Stimulated activated effector memory CD8-positive, alpha-beta T cell treated with anti-CD3 and anti-CD28 coated beads, Interleukin-12 subunit alpha, Interleukin-12 subunit beta, amount 100 ng/mL, for 72 hours (primary cell): ENCODE results near the gene RAB23.

ENCODE experiments used
- ATAC-seq: fragments of 150-1000 bp; cut with Tn5 transposase; 2 replicates; pipeline ENCODE4 v1.10.0; 2021
- DNase-seq, 2 donors: peaks; one replicate each; pipeline ENCODE4 v3.0.0; 2021 to 2022; ENCODE audit warnings: low spot score in 2 of 2
- H3K27ac Mint-ChIP-seq: one replicate; pipeline ENCODE4 v1.8.0; 2022; ENCODE audit warnings: mild to moderate bottlenecking, mixed read lengths
- H3K36me3 Mint-ChIP-seq: one replicate; pipeline ENCODE4 v1.8.0; 2022; ENCODE audit warnings: mild to moderate bottlenecking, mixed read lengths
- H3K4me1 Mint-ChIP-seq: one replicate; pipeline ENCODE4 v1.8.0; 2022; ENCODE audit warnings: mixed read lengths
- H3K4me3 Mint-ChIP-seq: one replicate; pipeline ENCODE4 v1.8.0; 2022; ENCODE audit warnings: mild to moderate bottlenecking, mixed read lengths
- H3K9me3 Mint-ChIP-seq: one replicate; pipeline ENCODE4 v1.8.0; 2022; ENCODE audit warnings: mixed read lengths

The RAB23 gene

DNA sequence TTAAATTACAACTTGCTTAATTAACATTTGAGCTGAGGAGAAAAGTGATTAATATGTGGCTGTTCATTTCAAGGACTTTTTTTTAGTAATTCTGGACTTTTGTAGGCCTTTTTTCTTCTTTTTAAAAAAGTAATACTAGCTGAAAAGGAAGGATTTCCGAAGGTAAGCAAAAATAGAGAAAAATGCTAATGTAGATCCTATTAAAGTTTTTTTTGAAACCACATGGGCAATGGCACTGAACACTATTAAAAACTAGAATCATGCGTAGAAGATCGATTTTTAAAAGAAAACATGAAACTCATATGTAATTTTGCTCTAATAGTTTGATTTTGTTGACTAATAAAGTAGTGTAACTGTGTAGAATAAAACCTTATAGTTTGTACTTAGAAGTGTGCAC, 47.6 kb downstream of the RAB23 start:
- Mint-ChIP-seq H3K36me3 (peaks cover 14% of the 10 kb centered on the region), H3K9me3 (no peaks in the 10 kb centered on the region), H3K4me3 (peak overlapping the region; percentile 86), H3K4me1 (peaks cover 14% of the 10 kb centered on the region), H3K27ac (no peak overlapping the region)
- DNase-seq = no peak
- ATAC-seq = no peak

DNA sequence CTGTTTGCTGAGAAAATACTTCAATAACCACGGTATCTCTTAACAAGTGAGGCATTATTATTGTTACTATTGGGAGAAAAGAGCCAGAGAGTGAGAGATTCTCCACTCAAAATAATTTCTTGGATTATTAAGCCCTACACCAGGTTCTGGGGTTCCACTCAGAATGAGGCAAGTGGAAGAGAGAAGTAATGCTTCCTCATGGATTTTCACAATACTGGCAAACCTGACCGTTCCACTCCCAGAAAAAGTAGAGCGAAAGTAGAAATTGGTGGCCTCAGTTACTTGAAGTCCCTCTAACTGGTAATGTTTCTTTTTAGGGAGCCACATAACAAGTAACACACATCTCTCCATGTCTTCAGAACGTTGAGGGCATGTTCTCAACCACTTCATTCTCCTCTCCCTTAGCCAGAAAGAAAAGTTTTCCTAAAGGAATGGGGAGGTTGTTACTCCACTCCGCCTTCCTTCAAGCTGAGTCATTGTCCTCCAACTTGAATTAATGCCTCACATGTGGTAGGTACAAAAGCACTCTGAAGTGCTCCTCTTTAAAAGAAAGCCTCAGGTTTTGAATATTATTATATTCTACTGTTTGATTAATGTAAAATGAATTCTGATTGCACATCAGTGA, 48.1 kb downstream of the RAB23 start:
- no peak overlapping the region for H3K27ac Mint-ChIP-seq
- H3K9me3 Mint-ChIP-seq = no peaks in the 10 kb centered on the region
- DNase-seq = no peak
- peaks cover 14% of the 10 kb centered on the region for H3K36me3 Mint-ChIP-seq
- no peak for ATAC-seq
- H3K4me3 Mint-ChIP-seq = peak overlapping the region; percentile 86
- peaks cover 14% of the 10 kb centered on the region for H3K4me1 Mint-ChIP-seq

DNA sequence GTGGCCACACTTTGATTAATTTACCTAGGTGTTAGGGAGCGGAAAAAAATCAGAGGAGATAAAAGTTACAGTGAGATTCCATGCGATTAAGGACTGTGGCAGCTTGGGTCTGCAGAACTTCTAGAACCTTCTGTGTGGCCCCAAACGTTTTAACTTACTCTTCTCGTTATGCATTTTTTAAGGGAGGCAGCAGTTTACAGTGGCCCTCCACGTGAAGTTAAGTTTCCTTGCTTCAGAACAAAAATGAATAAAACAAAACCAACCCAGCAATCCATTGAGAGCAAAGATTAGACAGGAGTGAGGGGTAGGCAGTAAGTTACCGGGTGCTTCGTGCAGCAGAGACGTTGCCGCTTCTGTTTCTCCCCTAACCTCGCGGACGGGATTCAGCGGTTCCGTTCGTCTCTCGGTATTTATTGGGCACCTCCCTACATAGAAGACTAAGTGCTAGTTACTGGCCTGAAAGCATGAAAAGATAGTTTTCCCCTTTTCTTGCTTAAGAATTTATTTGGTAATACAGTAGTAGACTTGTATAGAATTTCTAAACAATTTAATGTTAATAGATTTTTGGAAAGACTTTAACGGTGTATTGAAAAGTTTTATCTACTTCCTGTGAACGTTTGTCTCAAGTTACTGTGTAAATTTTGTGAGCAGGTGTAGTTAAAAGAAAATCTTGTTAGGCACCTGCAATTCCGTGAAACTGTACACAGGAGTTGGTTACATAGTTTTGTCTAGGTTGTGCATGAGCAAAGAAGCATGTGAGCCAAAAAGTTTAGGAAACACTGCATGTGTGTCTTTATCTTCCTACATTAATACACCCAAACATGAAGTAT, 48.8 kb downstream of the RAB23 start:
- Mint-ChIP-seq H3K27ac (peak overlapping the region; percentile 89), H3K36me3 (peaks cover 14% of the 10 kb centered on the region), H3K4me1 (peaks cover 14% of the 10 kb centered on the region), H3K4me3 (peak overlapping the region; percentile 86), H3K9me3 (no peaks in the 10 kb centered on the region)
- DNase-seq (peak in 1 of 2 donors; percentile 60), ATAC-seq (no peak)

DNA sequence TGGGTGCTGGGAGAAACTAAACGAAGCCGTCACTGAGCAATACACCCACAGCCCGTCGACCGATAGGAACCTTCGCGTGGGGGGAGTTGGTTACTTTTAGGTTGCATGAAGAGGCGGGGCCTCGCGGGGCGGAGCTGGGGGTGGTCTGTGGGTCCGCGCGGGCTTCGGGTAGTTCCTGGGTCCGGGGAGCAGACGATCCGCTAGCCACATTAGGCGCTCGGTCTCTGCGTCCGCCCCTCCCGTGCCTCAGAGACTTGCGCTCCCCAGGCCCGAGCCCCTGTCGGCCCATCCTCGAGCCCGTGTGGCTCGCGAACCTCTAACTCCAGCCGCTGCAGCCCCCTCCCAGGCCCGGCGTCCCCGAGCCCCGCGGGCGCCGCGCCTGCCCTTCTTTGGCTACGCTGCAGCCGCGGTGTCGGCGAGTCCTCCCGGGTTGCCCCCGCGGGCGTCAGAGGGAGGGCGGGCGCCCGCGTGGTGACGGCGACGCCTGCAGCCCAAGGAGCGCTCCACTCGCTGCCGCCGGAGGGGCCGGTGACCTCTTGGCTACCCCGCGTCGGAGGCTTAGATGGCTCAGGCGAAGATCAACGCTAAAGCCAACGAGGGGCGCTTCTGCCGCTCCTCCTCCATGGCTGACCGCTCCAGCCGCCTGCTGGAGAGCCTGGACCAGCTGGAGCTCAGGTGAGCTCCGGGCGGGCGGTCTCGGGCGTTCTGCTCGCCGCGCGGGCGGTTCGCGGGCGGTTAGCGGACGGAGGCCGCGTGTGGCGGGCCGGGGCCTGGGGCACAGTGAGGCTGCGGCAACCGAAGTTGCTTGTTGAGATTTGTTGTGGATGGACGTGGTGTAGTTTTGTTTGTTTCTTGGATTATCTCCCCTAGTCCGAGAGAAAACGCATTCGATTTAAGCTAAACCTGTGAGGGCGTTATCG, 49.7 kb downstream of the RAB23 start, which contains the start of gene BAG2:
BAG2 (plus strand) TSS at position 191 of the 920 bp plus-strand sequence; CDS start at position 563, 372 bp downstream.
- Mint-ChIP-seq H3K4me1 (peaks cover 14% of the 10 kb centered on the region), H3K4me3 (peak within 1 kb of the TSS; percentile 86), H3K27ac (peak within 1 kb of the TSS; percentile 89), H3K36me3 (peaks cover 16% of the 10 kb centered on the region), H3K9me3 (no peaks in the 10 kb centered on the region)
- DNase-seq (peak; percentile 77 to 94), ATAC-seq (peak; percentile 95)

DNA sequence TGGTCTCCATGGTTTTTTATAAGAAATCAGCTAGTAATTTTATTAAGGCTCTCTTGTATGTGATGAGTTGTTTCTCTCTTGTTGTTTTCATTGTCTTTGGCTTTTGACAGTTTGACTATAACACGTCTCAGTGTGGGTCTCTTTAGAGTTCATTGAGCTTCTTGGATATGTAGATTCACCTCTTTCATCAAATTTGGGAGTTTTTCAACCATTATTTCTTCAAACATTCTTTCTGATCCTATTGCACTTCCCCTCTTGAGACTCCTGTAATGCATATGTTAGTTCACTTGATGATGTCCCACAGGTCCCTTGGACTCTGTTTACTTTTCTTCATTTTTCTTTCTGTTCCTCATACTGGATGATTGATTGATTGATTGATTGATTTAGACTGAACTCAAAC, 57.0 kb downstream of the RAB23 start:
- Mint-ChIP-seq H3K9me3 (no peaks in the 10 kb centered on the region), H3K27ac (no peak overlapping the region), H3K4me1 (no peaks in the 10 kb centered on the region), H3K4me3 (no peak overlapping the region), H3K36me3 (peaks cover 17% of the 10 kb centered on the region)
- DNase-seq (no peak), ATAC-seq (no peak)

DNA sequence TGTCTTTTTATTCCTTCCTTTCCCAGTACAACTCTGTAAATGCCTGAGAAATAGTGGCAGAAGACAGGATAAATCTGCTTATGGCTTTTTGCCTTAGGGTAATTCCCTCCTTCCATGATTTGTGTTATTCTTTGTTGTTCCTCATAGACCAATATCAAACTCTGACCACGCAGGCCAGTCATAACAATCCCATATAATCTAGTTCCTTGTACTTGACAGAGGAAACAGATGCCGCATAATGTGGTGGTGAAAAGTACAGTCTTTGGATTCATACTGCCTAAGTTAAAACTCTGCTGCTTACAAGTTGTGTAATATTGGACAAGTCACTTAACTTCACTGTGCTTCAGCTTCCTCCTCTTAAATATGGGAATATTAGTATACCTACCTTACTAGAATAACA, 58.2 kb downstream of the RAB23 start:
- ATAC-seq (no peak), DNase-seq (no peak)
- Mint-ChIP-seq H3K4me1 (no peaks in the 10 kb centered on the region), H3K9me3 (no peaks in the 10 kb centered on the region), H3K36me3 (peaks cover 19% of the 10 kb centered on the region), H3K4me3 (no peak overlapping the region), H3K27ac (no peak overlapping the region)

DNA sequence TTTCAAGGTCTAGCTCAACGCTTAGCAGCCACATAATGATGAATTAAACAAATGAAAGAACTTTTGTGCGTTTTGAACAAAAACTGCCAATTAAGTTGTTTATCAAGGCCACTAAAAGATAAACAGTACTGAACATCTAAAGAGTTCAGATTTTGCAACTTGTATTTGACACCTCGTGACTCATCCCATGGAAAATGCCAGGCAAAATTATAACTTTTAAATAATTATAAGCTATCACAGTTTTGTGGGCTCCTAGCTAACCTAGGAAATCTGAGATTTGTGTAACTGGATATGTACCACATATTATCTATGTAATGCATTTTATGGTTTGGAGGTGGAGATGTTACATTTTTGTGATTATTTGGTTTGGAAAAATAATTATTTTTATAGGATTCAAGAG, 59.6 kb downstream of the RAB23 start:
- H3K4me3 Mint-ChIP-seq = no peak overlapping the region
- H3K9me3 Mint-ChIP-seq = no peaks in the 10 kb centered on the region
- DNase-seq (no peak), ATAC-seq (no peak)
- H3K27ac Mint-ChIP-seq = no peak overlapping the region
- H3K36me3 Mint-ChIP-seq = peaks cover 30% of the 10 kb centered on the region
- H3K4me1 Mint-ChIP-seq = no peaks in the 10 kb centered on the region

DNA sequence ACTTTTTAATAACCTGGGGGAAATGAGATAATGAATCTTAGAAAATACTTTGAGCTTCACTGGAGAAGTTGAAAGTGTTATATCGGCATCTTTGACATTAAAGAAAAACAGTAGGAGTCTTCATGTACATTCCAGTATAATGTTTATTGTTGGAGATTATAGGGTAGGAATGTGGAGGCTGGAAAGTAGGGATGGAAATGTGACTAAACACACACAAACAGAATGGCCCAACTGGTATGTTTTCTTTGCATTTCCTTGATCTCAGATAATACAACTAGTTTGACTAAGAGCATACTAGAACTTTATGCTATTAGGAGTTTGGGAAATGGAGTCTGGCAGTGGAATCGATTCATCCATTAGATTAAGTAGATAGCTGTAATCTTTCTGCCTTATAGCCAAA, 60.1 kb downstream of the RAB23 start:
- Mint-ChIP-seq H3K4me3 (no peak overlapping the region), H3K4me1 (no peaks in the 10 kb centered on the region), H3K27ac (no peak overlapping the region), H3K36me3 (peaks cover 26% of the 10 kb centered on the region), H3K9me3 (no peaks in the 10 kb centered on the region)
- DNase-seq = no peak
- no peak for ATAC-seq

DNA sequence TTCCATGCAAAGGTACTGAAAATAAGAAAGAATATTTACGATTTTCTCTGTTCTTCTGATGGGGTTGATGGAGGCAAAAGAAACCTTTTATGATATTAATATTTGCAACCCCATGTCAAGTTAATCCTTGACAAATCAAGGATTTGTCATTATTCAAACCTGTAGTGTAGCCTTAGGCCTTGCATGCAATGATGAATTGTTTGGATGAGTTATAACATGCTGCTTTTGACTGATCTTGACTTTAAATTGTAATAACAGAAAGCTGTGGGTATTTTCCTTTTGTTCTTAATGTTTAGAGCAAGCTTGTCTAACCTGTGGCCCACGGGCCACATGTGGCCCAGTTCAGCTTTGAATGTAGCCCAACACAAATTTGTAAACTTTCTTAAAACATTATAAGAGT, 63.0 kb downstream of the RAB23 start:
- peaks cover 38% of the 10 kb centered on the region for H3K36me3 Mint-ChIP-seq
- H3K4me3 Mint-ChIP-seq = no peak overlapping the region
- no peaks in the 10 kb centered on the region for H3K4me1 Mint-ChIP-seq
- ATAC-seq (peak; percentile 65), DNase-seq (no peak)
- no peak overlapping the region for H3K27ac Mint-ChIP-seq
- no peaks in the 10 kb centered on the region for H3K9me3 Mint-ChIP-seq

DNA sequence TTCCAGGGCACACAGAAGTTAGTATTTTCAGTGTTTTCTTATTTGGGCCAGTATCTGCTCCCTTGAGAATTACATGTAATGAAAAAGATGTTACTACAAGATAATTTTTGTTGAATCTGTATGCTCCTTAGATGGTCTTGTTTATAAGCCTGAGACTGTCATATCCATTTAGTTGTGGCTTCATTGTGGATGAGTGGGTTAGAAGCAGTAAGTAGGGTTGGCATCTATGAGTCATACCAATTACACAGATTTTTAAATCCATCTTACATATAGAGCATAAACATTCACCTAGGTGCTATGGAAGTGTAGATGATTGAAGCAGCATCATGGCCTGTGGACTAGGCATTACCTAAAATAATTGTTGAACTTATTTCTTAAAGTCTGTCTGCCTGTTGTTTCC, 63.4 kb downstream of the RAB23 start:
- H3K27ac Mint-ChIP-seq = no peak overlapping the region
- H3K4me1 Mint-ChIP-seq = no peaks in the 10 kb centered on the region
- ATAC-seq (peak; percentile 88), DNase-seq (no peak)
- no peak overlapping the region for H3K4me3 Mint-ChIP-seq
- peaks cover 43% of the 10 kb centered on the region for H3K36me3 Mint-ChIP-seq
- H3K9me3 Mint-ChIP-seq = no peaks in the 10 kb centered on the region

DNA sequence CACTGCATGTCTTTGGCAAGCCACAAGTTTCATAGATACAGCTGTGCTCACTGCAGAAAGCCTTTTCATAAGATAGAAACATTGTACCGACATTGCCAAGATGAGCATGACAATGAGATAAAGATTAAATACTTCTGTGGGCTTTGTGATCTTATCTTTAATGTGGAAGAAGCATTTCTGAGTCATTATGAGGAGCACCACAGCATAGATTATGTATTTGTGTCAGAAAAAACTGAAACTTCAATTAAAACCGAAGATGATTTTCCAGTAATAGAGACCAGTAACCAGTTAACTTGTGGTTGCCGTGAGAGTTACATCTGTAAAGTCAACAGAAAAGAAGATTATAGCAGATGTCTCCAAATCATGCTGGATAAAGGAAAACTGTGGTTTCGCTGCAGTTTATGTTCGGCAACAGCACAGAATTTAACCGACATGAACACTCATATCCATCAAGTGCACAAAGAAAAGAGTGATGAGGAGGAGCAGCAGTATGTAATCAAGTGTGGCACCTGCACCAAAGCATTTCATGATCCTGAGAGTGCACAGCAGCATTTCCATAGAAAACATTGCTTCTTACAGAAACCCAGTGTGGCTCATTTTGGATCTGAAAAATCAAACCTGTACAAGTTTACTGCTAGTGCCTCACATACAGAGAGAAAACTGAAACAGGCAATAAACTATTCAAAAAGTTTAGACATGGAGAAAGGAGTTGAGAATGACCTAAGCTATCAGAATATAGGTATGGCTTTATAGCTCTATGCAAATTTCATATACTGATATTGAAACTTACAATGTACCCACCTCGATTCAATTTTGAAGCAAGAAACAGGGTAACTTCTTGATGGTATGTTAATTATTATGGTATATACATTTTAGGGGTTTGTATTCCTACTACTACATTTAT, 73.9 kb downstream of the RAB23 start:
- H3K9me3 Mint-ChIP-seq = no peaks in the 10 kb centered on the region
- peak overlapping the region; percentile 41 for H3K27ac Mint-ChIP-seq
- H3K36me3 Mint-ChIP-seq = peaks cover 94% of the 10 kb centered on the region
- DNase-seq (no peak), ATAC-seq (peak; percentile 83)
- peaks cover 14% of the 10 kb centered on the region for H3K4me1 Mint-ChIP-seq
- peak overlapping the region; percentile 10 for H3K4me3 Mint-ChIP-seq

DNA sequence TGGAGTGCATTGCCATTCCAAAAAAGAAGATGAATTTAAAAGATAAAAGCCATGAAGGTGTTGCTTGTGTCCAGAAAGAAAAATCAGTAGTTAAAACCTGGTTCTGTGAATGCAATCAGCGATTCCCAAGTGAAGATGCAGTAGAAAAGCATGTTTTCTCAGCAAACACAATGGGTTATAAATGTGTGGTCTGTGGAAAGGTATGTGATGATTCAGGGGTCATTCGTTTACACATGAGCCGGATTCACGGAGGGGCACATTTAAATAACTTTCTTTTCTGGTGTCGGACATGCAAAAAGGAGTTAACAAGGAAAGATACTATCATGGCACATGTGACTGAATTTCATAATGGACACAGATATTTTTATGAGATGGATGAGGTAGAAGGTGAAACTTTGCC, 74.7 kb downstream of the RAB23 start:
- H3K27ac Mint-ChIP-seq = no peak overlapping the region

DNA sequence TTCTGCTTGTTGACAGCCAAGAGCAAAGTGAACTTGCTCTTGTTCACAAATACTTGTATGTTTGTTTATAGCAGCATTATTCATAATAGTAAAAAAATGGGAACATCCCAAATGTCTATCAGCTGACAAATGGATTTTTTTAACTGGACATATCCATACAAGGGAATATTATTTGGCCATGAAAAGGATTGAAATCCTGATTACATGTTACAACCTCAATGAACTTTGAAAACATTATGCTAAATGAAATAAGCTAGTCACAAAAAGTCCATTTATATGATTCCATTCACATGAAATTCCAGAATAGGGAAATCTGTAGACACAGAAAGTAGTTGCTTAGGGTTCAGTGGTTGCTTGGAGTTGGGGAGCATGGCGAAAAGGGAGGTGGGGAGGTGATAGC, 78.4 kb downstream of the RAB23 start:
- Mint-ChIP-seq H3K36me3 (peaks cover 84% of the 10 kb centered on the region), H3K9me3 (no peaks in the 10 kb centered on the region), H3K4me3 (no peak overlapping the region), H3K27ac (no peak overlapping the region), H3K4me1 (peaks cover 14% of the 10 kb centered on the region)
- ATAC-seq (no peak), DNase-seq (no peak)

More for the DNA sequence above, 74.7 kb downstream of the RAB23 start:
- ATAC-seq (no peak), DNase-seq (no peak)
- Mint-ChIP-seq H3K36me3 (peaks cover 93% of the 10 kb centered on the region), H3K4me1 (peaks cover 14% of the 10 kb centered on the region), H3K9me3 (no peaks in the 10 kb centered on the region), H3K4me3 (no peak overlapping the region)

DNA sequence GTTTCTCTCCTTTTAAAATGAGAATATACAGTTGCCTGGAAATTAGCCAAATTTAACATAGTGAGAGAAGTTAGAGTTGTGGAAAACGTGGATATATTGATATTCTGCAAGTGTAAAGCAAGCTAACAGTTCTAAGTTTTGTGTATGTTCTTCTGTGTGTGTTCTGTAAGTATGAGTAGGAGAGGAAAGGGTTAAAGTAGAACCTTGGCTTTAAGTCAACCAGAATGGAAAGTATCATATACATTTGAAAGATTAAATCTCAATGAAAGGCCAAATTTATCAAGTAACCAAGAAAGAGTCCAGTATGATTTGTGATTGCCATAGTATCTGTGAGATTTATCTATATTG, 80.0 kb downstream of the RAB23 start:
- Mint-ChIP-seq H3K9me3 (no peaks in the 10 kb centered on the region), H3K4me3 (no peak overlapping the region), H3K4me1 (peaks cover 8% of the 10 kb centered on the region), H3K36me3 (peaks cover 77% of the 10 kb centered on the region), H3K27ac (no peak overlapping the region)
- ATAC-seq = no peak
- no peak for DNase-seq
